Tibial artery (tissue), 4 donors: ENCODE results near the gene FEM1A.
"Not testable (repeated sequence)": the region's sequence is repeated elsewhere in the genome, so short reads cannot be mapped to it uniquely, and the experiment has no call there.

ENCODE experiments used
- DNase-seq, 2 donors: peaks; one replicate each; pipeline ENCODE4 v3.0.0-alpha.2; 2019
- H3K27ac ChIP-seq, 2 donors: fragments of 200-600 bp; sonication (generic) in 1 of 2; 1 replicate in 1 of 2; 2 replicates in 1 of 2; pipeline ENCODE4 v1.5.1; 2018 to 2019; ENCODE audit warnings: mild to moderate bottlenecking in 1 of 2
- H3K27me3 ChIP-seq, 2 donors: fragments of 200-600 bp; sonication (generic) in 1 of 2; one replicate each; pipeline versions ENCODE4 v1.5.1 to v1.6.0; 2016 to 2019
- H3K36me3 ChIP-seq, 3 donors: fragments of 200-600 bp; sonication (generic) in 2 of 3; one replicate each; pipeline ENCODE4 v1.5.1; 2016 to 2019; ENCODE audit warnings: mild to moderate bottlenecking in 2 of 3
- H3K4me1 ChIP-seq, 4 donors: fragments of 200-600 bp; sonication (generic) in 2 of 4; 1 replicate in 3 of 4; 2 replicates in 1 of 4; pipeline ENCODE4 v1.5.1; 2016 to 2019
- H3K4me3 ChIP-seq, 2 donors: fragments of 200-600 bp; sonication (generic) in 1 of 2; 1 replicate in 1 of 2; 2 replicates in 1 of 2; pipeline ENCODE4 v1.5.1; 2018 to 2019; ENCODE audit warnings: mild to moderate bottlenecking in 2 of 2
- H3K9me3 ChIP-seq, 3 donors: fragments of 200-600 bp; sonication (generic) in 1 of 3; one replicate each; pipeline ENCODE4 v1.5.1; 2016 to 2019
- intact Hi-C: fragments of 100-400 bp; cut with DNase I; formaldehyde crosslinking; loops from one replicate; pipeline ENCODE4 v1.15.0; 2023; ENCODE audit warnings: low total_unique reads
- TF ChIP-seq, protein P1 (sequence below), 2 experiments: fragments of 200-600 bp in 1 of 2; fragments of 450-650 bp in 1 of 2; IDR thresholded peaks; one replicate each; pipeline ENCODE4 v1.5.1; 2017 to 2019; ENCODE audit warnings: antibody characterized with exemption in 2 of 2, mild to moderate bottlenecking in 1 of 2, moderate library complexity in 1 of 2

Gene FEM1A

DNA sequence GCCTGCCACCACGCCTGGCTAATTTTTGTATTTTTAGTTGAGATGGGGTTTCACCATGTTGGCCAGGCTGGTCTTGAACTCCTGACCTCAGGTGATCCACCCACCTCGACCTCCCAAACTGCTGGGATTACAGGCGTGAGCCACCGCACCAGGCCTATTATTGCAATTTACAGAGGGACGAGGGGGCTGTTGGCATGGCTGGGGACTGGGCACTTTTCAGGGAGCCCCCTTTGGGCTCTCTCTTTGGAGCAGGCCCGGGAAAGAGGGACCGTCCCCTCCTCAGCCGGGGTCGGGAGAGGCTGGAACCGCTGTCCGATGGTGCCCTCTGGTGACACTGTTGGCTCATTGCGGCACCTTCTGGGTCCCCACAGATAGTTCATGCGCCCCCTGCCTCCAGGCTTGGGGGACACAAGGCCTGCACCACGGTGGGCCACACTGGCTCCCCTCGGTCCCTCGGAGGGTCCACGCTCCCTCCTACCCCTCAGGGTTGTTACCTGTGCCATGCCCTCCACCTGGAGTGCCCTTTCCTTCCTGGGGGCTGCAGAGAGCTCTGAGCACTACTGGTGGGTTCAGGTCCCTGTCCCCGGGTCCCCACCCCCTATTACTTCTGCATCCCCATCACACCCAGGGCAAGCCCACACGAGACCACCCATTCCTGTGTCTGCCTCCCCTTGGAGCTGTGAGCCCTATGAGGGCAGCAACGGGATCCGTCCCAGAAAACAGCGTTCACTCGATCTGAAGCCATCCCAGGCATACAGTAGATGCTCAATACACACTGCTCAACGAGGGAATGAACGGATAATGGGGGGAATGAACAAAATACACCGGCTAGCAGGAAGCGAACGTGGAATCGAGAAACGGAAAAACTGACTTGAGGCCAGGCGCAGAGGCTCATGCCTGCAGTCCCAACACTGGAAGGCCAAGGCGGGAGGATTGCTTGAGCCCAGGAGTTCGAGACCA is 12.5 kb downstream of the FEM1A start:
- DNase-seq, result no peak
- Histone ChIP-seq H3K4me3 (no peak overlapping the region), H3K9me3 (no peaks in the 10 kb centered on the region), H3K27ac (no peak overlapping the region), H3K27me3 (no peaks in the 10 kb centered on the region), H3K4me1 (peaks cover 0 to 10% (median 4%) of the 10 kb centered on the region in 4 donors), H3K36me3 (peaks cover 0 to 6% (median 4%) of the 10 kb centered on the region in 3 donors)
- intact Hi-C loops, result no loop called here
- TF ChIP-seq, protein P1, sequence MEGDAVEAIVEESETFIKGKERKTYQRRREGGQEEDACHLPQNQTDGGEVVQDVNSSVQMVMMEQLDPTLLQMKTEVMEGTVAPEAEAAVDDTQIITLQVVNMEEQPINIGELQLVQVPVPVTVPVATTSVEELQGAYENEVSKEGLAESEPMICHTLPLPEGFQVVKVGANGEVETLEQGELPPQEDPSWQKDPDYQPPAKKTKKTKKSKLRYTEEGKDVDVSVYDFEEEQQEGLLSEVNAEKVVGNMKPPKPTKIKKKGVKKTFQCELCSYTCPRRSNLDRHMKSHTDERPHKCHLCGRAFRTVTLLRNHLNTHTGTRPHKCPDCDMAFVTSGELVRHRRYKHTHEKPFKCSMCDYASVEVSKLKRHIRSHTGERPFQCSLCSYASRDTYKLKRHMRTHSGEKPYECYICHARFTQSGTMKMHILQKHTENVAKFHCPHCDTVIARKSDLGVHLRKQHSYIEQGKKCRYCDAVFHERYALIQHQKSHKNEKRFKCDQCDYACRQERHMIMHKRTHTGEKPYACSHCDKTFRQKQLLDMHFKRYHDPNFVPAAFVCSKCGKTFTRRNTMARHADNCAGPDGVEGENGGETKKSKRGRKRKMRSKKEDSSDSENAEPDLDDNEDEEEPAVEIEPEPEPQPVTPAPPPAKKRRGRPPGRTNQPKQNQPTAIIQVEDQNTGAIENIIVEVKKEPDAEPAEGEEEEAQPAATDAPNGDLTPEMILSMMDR (IDR thresholded peaks at IDR 0.05), result peak; percentile 42 to 51

DNA sequence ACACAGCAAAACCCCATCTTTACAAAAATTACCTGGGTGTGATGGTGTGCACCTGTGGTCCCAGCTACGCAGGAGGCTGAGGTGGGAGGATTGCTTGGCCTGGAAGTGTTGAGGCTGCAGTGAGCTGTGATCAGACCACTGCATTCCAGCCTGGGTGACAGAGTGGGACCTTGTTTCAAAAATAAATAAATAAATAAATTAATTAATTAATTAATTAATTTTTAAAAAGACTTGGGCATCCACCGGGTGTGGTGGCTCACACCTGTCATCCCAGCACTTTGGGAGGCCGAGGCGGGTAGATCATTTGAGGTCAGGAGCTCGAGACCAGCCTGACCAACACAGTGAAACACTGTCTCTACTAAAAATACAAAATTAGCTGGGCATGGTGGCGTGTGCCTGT is 13.6 kb downstream of the FEM1A start:
- H3K9me3 ChIP-seq, H3K4me3 ChIP-seq, H3K27ac ChIP-seq, H3K27me3 ChIP-seq, H3K36me3 ChIP-seq, DNase-seq: not testable (repeated sequence)
- peaks cover 0 to 13% (median 5%) of the 10 kb centered on the region in 4 donors for H3K4me1 ChIP-seq
- intact Hi-C loops, result loop anchor here (5.0 kb wide), 1 partner anchor 227 kb away; no protein-coding TSS in a partner anchor

- DNase-seq, result no peak
Observed at GRCh38 chr19:4806384-4806783, 14.8 kb downstream of the FEM1A start.

DNA sequence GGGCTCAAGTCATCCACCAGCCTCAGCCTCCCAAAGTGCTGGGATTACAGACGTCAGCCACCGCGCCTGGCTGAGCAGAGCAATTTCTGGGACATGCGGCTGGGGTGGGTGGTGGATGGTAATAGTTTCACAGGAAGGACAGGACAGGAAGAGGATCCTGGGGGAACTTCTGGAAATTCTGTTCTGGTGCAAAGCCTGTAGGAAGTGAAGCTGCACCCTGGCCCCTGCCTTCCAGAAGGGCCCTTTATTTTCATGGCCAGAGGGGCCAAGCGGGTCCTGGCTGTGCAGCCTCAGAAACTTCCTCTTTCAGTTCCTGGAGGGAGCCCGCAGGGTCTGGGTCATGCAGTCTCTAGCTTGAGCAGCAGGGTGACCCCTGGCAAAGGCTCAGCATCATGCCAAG is 15.7 kb downstream of the FEM1A start:
- no peak overlapping the region for H3K4me3 ChIP-seq
- TF ChIP-seq, protein P1 (IDR thresholded peaks at IDR 0.05), result no peak
- no peaks in the 10 kb centered on the region for H3K36me3 ChIP-seq
- no peak overlapping the region for H3K27ac ChIP-seq
- peaks cover 0 to 20% (median 10%) of the 10 kb centered on the region in 4 donors for H3K4me1 ChIP-seq
- no peaks in the 10 kb centered on the region for H3K9me3 ChIP-seq
- intact Hi-C loops, result loop anchor here (5.0 kb wide), 1 partner anchor 225 kb away; no protein-coding TSS in a partner anchor
- peak; percentile 55 to 75 for DNase-seq
- H3K27me3 ChIP-seq, result no peaks in the 10 kb centered on the region

More at GRCh38 chr19:4806384-4806783, 14.8 kb downstream of the FEM1A start:
- TF ChIP-seq, protein P1 (IDR thresholded peaks at IDR 0.05), result no peak
- Histone ChIP-seq H3K4me3 (no peak overlapping the region), H3K27me3 (no peaks in the 10 kb centered on the region), H3K4me1 (peaks cover 0 to 13% (median 5%) of the 10 kb centered on the region in 4 donors), H3K36me3 (no peaks in the 10 kb centered on the region), H3K9me3 (no peaks in the 10 kb centered on the region), H3K27ac (no peak overlapping the region)
- intact Hi-C loops, result loop anchor here (5.0 kb wide), 1 partner anchor 226 kb away; no protein-coding TSS in a partner anchor

DNA sequence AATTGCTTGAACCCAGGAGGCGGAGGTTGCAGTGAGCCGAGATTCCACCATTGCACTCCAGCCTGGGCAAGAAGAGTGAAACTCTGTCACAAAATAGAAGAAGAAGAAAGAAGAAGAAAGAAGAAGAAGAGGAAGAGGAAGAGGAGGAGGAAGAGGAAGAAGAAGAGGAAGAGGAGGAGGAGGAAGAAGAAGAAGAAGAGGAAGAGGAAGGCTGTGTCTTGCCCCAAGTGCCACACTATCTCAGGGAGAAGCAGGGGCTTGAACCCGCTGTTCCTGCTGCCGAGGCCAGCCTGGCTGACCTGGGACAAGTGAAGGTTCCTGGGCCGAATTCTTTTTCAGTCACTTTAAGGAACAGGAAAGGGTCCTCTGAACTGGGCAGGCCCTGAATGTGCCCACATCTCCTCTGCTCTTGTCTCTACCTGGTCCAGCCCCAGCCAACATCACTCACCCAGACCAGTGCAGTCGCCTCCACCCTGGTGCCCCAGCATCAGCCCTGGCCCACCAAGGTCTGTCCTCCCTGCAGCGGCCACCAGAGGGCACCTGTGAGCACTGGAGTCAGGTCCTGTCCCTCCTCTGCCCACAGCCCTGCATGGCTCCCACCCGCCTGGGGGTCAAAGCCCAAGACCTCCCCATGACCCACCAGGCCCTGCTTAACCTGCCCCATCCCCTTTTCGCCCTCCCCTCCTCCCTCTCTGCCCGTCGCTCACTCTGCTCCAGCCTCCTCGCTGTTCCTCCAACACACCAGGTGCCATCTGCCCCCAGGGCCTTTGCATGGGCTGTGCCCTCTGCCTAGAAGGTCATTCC is 20.0 kb downstream of the FEM1A start:
- H3K27me3 ChIP-seq, result no peaks in the 10 kb centered on the region
- intact Hi-C loops, result loop anchor here (2.0 to 5.0 kb wide), 2 partner anchors 41 to 101 kb away; no protein-coding TSS in a partner anchor
- H3K9me3 ChIP-seq, result no peaks in the 10 kb centered on the region
- TF ChIP-seq, protein P1 (IDR thresholded peaks at IDR 0.05), result peak; percentile 78 to 88
- DNase-seq, result peak; percentile 81 to 85
- H3K4me1 ChIP-seq, result peaks cover 0 to 50% (median 30%) of the 10 kb centered on the region in 4 donors
- H3K4me3 ChIP-seq, result no peak overlapping the region
- H3K27ac ChIP-seq, result peak overlapping the region; percentile 83 to 84
- peaks cover 4 to 7% (median 5%) of the 10 kb centered on the region in 3 donors for H3K36me3 ChIP-seq
